WTC11 (cell line): ENCODE measurements around the gene EDARADD.
"Not testable (repeated sequence)": the region's sequence is repeated elsewhere in the genome, so short reads cannot be mapped to it uniquely, and the experiment has no call there.

Experiments used
- FOXK1 ChIP-seq: sonication (generic); formaldehyde crosslinking; IDR thresholded peaks from 2 replicates; pipeline ENCODE4 v1.8.0; 2022; ENCODE audit warnings: mild to moderate bottlenecking, moderate library complexity, missing genetic modification reagents
- NR3C1 ChIP-seq: sonication (generic); formaldehyde crosslinking; conservative IDR thresholded peaks from 2 replicates; pipeline ENCODE4 v1.8.1; 2023; ENCODE audit warnings: low read depth, mild to moderate bottlenecking, missing genetic modification reagents
- TEAD4 ChIP-seq: sonication (generic); formaldehyde crosslinking; IDR thresholded peaks from 2 replicates; pipeline ENCODE4 v1.8.0; 2022; ENCODE audit warnings: mild to moderate bottlenecking, missing genetic modification reagents
- TP53 ChIP-seq: sonication (generic); formaldehyde crosslinking; IDR thresholded peaks from 2 replicates; pipeline ENCODE4 v1.8.1; 2023; ENCODE audit warnings: mild to moderate bottlenecking, missing genetic modification reagents
- USF1 ChIP-seq: sonication (generic); formaldehyde crosslinking; IDR thresholded peaks from 2 replicates; pipeline ENCODE4 v1.8.0; 2022; ENCODE audit warnings: mild to moderate bottlenecking, missing genetic modification reagents
- TF ChIP-seq, protein P1 (sequence below): fragments of 200-600 bp; IDR thresholded peaks from 2 replicates; pipeline ENCODE4 v1.8.0; 2022; ENCODE audit warnings: antibody characterized with exemption
- TF ChIP-seq, protein P2 (sequence below): sonication (generic); formaldehyde crosslinking; IDR thresholded peaks from 2 replicates; pipeline ENCODE4 v1.8.0; 2022; ENCODE audit warnings: mild to moderate bottlenecking, missing genetic modification reagents
- TF ChIP-seq, protein P3 (sequence below): sonication (generic); formaldehyde crosslinking; IDR thresholded peaks from 2 replicates; pipeline ENCODE4 v1.8.0; 2022; ENCODE audit warnings: mild to moderate bottlenecking, missing genetic modification reagents
- TF ChIP-seq, protein P4 (sequence below): sonication (generic); formaldehyde crosslinking; IDR thresholded peaks from 2 replicates; pipeline ENCODE4 v1.8.1; 2023; ENCODE audit warnings: mild to moderate bottlenecking, moderate library complexity, missing genetic modification reagents

- TF ChIP-seq, protein P1, sequence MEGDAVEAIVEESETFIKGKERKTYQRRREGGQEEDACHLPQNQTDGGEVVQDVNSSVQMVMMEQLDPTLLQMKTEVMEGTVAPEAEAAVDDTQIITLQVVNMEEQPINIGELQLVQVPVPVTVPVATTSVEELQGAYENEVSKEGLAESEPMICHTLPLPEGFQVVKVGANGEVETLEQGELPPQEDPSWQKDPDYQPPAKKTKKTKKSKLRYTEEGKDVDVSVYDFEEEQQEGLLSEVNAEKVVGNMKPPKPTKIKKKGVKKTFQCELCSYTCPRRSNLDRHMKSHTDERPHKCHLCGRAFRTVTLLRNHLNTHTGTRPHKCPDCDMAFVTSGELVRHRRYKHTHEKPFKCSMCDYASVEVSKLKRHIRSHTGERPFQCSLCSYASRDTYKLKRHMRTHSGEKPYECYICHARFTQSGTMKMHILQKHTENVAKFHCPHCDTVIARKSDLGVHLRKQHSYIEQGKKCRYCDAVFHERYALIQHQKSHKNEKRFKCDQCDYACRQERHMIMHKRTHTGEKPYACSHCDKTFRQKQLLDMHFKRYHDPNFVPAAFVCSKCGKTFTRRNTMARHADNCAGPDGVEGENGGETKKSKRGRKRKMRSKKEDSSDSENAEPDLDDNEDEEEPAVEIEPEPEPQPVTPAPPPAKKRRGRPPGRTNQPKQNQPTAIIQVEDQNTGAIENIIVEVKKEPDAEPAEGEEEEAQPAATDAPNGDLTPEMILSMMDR: not testable (repeated sequence)
- TF ChIP-seq TP53 (CRISPR knock-in tag); NR3C1; TEAD4 (CRISPR knock-in tag); USF1 (CRISPR knock-in tag); FOXK1 (CRISPR knock-in tag): not testable (repeated sequence)
- TF ChIP-seq, protein P2, sequence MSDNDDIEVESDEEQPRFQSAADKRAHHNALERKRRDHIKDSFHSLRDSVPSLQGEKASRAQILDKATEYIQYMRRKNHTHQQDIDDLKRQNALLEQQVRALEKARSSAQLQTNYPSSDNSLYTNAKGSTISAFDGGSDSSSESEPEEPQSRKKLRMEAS (CRISPR knock-in tag): not testable (repeated sequence)
- TF ChIP-seq, protein P3, sequence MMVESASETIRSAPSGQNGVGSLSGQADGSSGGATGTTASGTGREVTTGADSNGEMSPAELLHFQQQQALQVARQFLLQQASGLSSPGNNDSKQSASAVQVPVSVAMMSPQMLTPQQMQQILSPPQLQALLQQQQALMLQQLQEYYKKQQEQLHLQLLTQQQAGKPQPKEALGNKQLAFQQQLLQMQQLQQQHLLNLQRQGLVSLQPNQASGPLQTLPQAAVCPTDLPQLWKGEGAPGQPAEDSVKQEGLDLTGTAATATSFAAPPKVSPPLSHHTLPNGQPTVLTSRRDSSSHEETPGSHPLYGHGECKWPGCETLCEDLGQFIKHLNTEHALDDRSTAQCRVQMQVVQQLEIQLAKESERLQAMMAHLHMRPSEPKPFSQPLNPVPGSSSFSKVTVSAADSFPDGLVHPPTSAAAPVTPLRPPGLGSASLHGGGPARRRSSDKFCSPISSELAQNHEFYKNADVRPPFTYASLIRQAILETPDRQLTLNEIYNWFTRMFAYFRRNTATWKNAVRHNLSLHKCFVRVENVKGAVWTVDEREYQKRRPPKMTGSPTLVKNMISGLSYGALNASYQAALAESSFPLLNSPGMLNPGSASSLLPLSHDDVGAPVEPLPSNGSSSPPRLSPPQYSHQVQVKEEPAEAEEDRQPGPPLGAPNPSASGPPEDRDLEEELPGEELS: not testable (repeated sequence)
- TF ChIP-seq, protein P4, sequence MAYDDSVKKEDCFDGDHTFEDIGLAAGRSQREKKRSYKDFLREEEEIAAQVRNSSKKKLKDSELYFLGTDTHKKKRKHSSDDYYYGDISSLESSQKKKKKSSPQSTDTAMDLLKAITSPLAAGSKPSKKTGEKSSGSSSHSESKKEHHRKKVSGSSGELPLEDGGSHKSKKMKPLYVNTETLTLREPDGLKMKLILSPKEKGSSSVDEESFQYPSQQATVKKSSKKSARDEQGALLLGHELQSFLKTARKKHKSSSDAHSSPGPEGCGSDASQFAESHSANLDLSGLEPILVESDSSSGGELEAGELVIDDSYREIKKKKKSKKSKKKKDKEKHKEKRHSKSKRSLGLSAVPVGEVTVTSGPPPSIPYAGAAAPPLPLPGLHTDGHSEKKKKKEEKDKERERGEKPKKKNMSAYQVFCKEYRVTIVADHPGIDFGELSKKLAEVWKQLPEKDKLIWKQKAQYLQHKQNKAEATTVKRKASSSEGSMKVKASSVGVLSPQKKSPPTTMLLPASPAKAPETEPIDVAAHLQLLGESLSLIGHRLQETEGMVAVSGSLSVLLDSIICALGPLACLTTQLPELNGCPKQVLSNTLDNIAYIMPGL (CRISPR knock-in tag): not testable (repeated sequence)
Measured at GRCh38 chr1:236504338-236504737, 110.3 kb downstream of the EDARADD start.
